GM18867 (cell line): ENCODE data around the gene LHX5.
"Not testable (repeated sequence)": the region's sequence is repeated elsewhere in the genome, so short reads cannot be mapped to it uniquely, and the experiment has no call there.

ENCODE experiments used
- ATAC-seq: cut with Tn5 transposase; IDR thresholded peaks from one replicate; pipeline ENCODE4 v1.9.1; 2021; ENCODE audit warnings: mild to moderate bottlenecking, moderate library complexity; ENCODE audit not compliant: unreplicated experiment

The LHX5 gene

DNA sequence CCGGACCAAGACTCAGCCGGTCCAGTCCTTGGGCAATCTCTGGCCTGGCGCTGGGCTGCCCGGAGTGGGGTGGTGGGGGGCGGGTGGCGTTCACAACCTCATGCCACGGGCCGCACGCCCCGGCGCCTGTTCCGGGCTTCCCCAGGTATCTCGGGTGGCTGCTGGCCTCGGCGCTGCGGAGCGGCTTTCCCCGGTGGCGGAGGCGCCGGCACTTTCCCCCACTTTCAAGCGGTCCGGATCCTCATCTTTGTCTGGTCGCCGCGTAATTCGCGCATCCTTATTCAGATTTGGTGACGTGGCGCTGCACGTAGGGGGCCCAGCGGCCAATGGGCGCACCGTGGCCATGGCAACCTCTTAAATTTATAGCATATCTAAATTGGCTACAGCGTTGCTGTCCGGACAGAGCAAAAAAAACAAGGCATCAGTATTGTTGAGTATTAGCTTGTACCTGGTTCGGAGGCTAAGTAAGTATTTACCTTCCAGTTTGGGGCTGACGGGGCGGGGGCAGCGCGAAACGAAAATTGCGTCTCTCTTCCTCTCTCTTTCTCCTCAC lies at the start of gene LHX5:
Gene LHX5 (minus strand): TSS at position 253 of the 553 bp plus-strand sequence. CDS start 373 bp downstream, outside the sequence.
- ATAC-seq: no peak

DNA sequence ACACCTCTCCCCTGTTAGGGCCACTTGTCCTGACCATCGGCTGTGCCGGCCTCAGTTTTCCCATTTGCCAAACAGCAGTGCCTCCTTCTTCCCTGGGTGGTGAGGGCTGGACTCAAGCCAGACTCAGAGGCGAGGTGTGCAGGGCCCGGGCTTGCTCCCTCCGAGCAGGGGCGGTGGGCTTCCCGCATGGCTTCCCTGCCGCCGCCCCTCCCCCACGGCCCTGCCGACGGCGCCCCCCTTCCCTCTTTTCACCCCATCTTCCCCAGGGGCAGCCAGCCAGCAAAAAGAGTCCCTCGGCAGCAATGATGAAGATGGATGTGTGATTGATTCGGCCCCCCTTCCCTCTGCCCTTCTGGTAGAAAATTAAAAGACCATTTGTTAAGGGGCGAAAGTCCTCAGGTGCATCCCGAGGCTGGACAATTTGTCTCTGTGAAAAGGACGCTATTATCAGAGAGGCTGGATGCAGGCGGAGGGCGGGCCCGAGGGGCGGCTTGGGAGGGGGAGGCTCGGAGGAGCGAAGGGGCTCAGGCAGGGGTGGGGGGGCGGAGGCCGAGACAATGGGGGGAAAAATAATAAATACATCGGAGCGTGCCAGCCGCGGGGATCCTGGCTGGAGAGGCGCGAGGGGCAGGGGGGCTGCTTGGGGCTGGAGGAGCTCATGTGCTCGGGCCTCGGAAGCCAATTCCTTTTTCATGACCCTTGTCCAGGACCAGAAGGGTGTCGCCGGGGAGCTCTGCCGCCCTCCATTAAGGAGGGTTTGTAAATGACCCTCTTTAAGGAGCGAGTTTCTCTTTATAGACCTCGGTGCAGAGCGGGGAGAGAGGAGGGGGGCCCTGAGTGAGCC lies 48.0 kb upstream of the LHX5 start:
- no peak for ATAC-seq

DNA sequence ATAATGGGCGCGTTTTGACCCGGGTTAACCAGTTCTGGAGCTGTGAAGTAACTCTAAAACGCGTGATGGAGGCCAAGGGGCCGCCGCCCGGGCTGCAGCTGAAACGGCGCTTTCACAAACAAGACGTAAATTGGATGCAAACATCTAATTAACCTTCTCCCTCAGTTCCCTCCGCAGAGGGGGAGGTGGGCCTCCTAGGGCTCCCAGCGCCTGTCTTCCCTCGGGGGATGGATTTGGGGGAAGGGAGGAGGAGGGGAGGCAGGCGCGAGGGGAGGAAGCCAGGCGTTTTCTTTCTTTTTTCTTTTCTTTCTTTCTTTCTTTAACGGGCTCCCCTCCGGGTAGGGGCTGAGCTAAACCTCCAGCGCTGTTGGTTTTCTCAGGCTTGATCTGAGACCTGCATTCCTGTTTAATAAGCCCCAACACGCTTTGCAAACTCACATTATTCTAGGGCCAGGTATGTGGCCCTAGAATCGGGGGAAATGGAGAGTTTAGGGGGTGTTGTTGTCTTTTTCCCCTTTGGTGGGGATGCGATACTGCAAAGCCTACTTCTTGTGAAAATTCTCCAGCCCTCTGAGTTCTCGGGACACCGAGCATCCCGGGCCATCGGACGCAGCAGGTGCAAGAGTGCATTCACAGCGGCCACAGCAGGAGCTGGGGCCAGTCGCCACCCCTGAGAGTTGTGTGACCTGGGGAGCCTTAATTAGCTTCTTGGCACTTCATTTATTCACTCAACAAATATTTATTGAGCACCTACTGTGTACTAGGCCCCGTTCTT lies 43.6 kb upstream of the LHX5 start:
- ATAC-seq: no peak

DNA sequence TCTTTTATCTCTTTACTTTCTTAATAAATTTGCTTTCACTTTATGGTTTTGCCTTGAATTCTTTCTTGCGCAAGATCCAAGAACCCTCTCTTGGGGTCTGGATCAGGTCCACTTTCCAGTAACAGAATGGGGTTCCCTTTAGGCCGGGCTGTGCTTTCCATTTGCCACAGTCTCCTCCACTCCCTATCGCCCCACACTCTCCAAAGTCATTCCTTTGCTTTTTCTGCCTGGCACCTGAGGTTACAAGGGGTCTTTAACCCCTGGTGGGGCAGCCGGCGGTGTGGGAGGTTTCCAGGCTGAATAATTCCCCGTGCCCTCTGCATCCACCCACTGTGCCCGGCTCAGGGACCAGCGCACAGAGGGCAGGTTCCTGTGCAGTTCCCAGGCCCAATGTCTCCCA lies 42.9 kb upstream of the LHX5 start:
- ATAC-seq: no peak

DNA sequence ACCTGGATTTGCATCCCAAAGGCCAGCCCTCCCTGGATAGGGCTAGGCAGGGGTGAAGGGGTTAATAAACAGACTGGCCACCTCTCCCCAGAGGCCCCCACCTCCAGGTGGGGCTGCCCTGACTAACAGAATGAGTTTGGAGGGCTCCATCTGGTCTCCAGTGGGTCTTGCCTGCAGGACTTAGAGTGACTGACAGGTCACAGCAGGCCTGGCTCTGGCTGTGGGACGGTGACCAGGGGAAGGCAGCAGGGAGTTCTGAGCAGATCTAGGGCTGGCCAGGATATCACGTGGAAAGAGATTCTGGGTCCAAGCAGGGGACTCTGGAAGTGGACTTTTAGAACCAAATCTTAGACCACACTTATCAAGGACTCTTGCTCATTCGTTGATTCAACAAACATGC lies 40.9 kb upstream of the LHX5 start:
- no peak for ATAC-seq

DNA sequence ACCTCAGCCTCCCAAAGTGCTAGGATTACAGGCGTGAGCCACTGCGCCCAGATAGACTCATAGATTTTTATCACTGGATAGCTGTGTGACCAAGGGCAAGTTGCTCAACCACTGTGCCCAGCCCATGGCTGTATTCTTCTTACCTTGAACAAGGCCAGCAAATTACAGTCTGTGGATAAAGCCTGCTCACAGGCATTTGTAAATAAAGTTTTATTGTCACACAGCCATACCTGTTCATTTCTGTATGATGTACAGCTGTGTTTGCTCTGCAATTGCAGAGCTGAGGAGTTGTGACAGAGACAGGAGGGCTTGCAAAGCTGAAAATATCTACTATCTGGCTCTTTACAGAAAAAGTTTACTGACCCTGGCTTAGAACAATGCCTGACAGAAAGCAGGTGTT lies 35.2 kb upstream of the LHX5 start:
- ATAC-seq: no peak

DNA sequence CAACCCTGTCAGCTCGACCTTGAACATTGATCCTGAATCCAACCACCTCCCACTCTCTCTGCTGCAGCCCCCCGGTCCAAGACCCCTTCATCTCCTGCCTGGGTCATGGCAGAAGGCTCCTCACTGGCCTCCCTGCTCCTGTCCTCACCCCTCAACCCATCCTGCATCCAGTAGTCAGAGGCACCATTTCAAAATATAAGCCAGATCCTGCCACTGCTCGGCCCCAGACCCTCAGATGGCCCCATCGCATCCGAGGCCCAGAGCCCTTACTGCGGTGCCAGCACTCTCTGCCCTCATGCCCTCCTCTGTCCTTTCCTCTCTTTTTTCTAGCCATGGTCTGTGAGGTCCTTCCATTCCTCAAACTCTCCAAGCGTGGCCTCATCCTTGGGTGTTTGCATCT lies 34.3 kb upstream of the LHX5 start:
- no peak for ATAC-seq

DNA sequence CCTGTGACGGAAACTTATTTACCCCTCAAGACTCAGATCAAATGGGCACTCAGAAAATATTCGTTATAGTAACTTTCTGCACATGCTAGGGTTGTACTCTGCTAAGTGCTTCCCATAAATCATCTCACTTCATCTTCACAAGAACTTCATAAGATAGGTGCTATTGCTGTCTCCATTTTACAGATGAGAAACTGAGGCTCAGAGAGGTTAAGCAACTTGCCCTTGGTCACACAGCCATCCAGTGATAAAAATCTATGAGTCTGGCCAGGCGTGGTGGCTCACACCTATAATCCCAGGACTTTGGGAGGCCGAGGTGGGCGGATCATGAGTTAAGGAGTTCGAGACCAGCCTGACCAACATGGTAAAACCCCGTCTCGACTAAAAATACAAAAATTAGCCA lies 33.2 kb upstream of the LHX5 start:
- ATAC-seq: no peak

DNA sequence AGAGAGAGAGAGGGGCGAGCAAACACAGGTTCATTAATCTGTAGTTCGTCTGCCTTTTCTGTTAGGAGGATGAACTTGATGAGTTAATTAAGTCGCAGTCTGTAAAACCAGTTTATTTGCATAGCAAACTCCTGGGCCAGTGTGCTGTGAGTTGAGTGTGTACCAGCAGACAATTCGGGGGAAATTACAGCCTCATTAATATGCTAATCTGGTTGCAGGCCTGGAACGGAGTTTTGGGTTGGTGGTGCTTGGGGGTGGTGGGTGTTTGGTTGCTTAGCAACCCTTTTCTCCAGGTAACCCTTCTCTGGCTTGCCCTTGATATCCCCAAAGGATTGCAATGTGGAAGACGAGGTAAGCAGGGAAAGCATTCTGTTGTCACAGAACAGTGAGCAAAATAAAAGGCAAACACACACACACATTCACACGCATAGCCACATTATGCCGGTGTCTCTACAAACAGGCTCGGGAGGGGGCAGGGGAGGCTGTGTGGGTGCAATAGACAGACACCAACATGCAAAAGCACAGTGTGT lies 29.2 kb upstream of the LHX5 start:
- ATAC-seq: no peak

DNA sequence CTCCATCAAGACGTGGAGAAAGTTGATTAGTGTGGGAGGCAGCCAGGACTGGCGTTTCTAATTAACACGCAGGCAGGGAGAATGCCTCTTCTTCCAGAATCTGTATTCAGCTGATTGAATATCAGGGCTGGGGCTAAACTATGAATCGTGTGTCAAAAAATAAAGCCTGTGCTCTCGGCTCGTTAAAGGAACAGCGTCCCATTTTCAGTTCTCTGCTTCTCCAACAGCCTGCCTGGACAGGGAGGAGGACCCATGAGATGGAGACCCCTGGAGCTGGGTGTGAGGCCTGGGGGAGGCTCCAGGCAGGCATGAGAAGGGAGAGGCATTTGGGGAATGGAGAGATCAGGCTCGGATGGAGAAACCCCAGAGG lies 28.6 kb upstream of the LHX5 start:
- no peak for ATAC-seq

DNA sequence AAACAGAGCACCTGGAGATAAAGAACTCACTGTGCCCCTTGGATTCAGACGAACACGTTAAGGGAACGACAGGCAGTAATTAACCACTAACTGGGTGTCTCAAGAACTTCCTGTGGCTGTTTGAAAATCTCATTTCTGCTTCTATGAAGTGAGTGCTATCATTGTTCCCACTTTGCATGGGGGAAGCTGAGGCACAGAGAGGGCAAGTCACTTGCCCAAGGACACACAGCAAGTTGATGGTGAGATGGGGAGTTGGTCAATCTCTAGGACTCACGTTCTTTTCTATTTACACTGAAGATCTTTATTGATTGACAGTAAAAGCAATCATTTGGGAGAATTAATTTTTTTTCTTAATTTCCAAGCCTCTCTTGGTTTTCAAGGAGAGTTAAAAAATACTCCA lies 26.8 kb upstream of the LHX5 start:
- ATAC-seq: no peak

DNA sequence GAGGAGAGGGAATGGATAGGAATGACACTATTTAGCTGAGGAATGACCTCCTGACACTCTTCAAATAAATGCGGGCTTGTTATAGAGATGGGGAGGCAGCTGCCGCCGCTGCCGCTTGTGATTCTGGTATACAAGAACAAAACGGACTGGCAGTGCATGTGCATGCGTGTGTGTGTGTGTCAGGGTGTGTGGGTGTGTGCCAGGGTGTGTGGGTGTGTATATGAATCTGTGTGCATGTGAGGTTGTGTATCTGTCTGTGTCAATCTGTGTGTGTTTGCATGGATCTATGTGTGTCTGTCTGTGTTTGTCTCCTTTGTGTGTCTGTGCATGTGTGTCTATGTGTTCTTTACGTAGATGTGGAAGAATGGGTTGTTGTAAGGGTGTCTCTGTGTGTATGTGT lies 26.0 kb upstream of the LHX5 start:
- no peak for ATAC-seq

DNA sequence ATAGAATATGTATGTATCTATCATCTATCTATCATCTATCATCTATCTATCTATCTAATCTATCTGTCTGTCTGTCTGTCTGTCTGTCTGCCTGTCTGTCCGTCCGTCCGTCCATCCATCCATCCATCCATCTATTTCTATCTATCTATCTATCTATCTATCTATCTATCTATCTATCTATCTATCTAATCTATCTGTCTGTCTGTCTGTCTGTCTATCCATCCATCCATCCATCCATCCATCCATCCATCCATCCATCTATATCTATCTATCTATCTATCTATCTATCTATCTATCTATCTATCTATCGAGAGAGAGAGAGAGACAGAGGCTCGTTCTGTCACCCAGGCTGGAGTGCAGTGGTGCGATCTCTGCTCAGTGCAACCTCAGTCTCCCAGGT lies 24.3 kb upstream of the LHX5 start:
- not testable (repeated sequence) for ATAC-seq

DNA sequence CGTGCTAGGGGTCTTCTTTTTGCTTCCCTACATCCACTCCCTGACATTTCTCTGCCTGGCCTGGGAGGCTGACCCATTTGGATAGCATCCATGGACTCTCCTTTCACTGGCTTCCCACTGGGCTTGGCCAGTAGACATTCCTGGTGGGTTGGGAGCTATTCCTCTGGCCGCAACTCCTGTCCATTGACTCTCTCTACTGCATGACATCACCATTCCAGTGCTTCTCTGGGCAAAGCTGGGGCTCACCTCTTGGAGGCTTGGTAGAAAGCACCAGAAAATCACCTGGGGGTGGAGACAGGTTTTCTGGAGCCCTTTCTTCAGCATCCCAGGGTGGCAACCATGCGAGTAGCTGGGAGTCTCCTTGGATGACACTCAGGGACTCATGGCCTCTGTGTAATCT lies 16.7 kb upstream of the LHX5 start:
- no peak for ATAC-seq

DNA sequence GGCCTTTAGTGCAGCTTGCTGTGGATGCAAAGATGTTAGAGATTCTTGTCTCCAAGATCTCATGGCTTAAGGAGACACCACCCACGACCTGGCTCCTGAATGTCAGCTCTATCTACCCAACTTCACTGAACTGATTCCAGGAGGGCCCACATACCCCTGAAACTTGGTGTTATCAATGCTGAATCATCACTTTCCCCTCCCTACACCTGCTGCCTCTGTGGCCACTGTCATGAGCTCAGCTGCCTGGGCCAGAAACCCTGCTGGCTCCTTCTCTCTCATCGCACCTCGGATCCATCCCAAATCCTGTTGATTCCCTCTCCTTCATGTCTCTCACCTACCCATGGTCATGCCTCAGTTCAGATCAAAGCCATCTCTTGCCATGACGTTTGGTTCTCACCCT lies 15.1 kb upstream of the LHX5 start:
- no peak for ATAC-seq

DNA sequence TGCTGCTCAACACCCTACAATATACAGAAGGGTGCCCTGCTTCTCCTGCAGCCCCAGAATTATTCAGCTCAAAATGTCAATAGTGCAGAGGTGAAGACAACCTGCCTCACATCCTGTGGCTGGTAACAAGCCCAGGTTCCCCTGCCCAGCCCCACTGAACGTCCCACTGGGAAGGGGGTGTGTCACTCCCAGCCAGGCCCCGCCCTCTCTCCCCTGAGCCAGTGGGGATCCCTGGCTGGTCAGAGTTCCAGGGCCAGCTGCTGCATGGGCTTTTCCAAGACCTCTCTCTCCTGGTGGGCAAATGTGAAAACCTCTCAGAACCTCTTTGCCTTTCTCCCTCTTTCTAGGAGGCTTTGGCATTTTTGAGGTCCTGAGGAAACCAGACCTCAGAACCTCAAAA lies 13.7 kb upstream of the LHX5 start:
- no peak for ATAC-seq

DNA sequence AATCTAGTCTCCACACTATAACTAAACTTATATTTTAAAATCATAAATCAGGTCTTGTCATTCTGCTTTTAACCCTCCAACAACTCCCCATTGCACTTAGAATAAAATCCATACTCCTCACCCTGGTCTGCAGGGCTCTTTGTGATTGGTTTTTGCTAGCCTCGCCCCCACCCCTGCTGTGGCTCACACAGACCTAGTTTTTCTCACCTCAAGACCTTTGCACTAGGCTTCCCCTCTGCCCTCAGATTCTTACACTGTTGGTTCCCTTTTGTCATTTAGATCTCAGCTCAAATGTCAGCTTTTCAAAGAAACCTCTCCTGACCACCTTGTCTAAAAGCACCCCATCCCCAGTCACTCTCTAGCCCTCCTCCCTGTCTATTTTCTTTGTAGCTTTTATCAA lies 10.7 kb upstream of the LHX5 start:
- no peak for ATAC-seq

DNA sequence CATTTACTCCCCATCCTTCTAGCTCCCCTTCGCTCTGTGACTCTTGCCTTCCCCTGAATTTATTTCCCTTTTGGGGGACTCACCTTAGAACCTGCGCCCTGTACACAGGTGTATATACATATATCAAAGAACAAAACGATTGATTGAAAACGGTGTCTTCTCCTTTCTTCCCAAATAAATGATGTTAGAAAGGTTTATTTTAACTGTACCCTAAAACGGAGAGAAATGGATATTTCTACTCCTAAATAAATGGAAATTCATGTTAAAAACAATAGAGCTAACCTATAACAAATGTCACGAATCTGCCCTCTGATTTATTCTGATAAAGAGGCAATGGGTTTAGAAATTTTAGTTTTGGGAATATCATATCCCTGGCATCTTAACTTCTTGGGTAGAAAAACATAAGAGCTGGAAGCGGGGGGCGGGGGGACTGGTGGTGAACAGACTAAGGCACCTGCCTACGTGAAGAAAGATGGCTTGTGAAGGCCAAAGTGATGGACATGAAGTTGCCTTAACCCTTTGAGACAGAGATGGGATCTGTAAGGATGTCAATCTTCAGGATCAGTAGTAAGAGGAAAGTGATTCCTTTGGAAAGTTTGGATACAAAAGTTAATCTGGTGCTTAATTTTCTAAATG lies 8.8 kb upstream of the LHX5 start:
- ATAC-seq: no peak

DNA sequence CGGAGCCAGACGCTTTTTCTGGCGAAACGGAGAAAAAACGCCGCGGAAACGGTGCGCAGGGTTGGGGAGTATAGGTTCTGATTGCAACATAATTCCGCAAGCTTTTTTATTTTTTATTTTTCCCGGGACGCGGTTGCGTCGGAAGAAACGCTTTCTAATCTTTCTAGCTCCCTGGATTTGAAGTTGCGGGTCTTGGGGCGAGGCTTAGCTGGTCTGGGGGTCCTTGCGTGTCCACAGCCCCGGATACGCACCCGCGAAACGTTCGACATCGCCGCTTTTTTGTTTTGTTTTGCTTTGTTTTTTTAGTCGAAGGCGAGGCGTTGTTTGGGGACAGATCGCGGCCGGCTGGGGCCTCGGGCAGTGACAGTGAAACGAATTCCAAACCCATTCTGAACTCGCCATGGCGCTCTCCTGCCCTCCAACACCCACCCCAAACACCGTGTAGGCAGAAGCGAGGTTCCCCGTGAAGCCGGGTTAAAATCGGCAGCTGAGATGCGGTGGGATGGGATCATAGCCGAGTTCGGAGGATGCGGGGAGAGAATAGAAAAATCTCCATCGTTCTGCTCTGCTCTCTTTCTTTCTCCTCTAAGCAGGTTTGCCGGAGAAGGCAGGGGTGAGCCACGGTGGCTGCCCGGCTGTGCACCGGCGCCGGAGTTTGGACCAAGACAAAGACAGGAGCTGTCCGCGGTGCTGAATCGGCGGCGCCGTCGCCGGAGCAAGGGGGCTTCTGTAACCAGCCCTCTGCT lies 8.1 kb upstream of the LHX5 start:
- no peak for ATAC-seq

DNA sequence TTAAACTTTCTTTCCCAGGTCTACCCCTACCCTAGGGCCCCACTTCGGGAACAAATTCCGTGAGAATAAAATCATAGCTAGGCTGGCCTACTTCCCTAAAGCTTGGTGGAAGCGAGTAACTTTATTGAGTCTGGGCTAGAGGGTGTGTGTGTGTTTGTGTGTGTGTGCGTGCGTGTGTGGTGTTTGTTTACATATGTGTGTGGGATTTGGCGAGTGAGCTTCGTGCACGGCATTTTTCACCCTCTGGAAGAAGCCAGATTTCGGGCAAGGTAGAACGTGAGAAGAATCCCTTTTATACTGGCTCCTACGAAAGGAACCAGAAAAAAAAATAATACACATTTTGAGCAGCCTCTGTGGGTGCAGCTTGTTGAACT lies 7.5 kb upstream of the LHX5 start:
- ATAC-seq: no peak
